ENCODE results near the gene SLC7A5.

GRCh38 chr16:87864331-87864989, 4.8 kb downstream of the SLC7A5 start:
- TF ChIP-seq EZH2 (conservative IDR thresholded peaks at IDR 0.05; ENCODE audit: low read depth, low read length) = no peak
- TF ChIP-seq, protein P1, sequence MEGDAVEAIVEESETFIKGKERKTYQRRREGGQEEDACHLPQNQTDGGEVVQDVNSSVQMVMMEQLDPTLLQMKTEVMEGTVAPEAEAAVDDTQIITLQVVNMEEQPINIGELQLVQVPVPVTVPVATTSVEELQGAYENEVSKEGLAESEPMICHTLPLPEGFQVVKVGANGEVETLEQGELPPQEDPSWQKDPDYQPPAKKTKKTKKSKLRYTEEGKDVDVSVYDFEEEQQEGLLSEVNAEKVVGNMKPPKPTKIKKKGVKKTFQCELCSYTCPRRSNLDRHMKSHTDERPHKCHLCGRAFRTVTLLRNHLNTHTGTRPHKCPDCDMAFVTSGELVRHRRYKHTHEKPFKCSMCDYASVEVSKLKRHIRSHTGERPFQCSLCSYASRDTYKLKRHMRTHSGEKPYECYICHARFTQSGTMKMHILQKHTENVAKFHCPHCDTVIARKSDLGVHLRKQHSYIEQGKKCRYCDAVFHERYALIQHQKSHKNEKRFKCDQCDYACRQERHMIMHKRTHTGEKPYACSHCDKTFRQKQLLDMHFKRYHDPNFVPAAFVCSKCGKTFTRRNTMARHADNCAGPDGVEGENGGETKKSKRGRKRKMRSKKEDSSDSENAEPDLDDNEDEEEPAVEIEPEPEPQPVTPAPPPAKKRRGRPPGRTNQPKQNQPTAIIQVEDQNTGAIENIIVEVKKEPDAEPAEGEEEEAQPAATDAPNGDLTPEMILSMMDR (CRISPR knock-in tag; IDR thresholded peaks at IDR 0.05) = no peak
- TF ChIP-seq KDM6A (CRISPR knock-in tag; IDR thresholded peaks at IDR 0.05; ENCODE audit: low read depth) = no peak
- TF ChIP-seq JUN (CRISPR knock-in tag; IDR thresholded peaks at IDR 0.05) = no peak
- TF ChIP-seq NR1H2 (CRISPR knock-in tag; IDR thresholded peaks at IDR 0.05; ENCODE audit: borderline replicate concordance, low read depth) = no peak
- no peak for TF ChIP-seq SUZ12 (IDR thresholded peaks at IDR 0.05; ENCODE audit: low read depth, low read length)
- no peak for TF ChIP-seq ZNF619 (CRISPR knock-in tag; IDR thresholded peaks at IDR 0.05)
- TF ChIP-seq JUNB (CRISPR knock-in tag; IDR thresholded peaks at IDR 0.05; ENCODE audit: borderline replicate concordance) = no peak
- TF ChIP-seq ZNF124 (CRISPR knock-in tag; IDR thresholded peaks at IDR 0.05) = no peak
- no peak for TF ChIP-seq NBN (conservative IDR thresholded peaks at IDR 0.05)
- no peak for TF ChIP-seq SP2 (CRISPR knock-in tag; IDR thresholded peaks at IDR 0.05)
- TF ChIP-seq BRD4 (CRISPR knock-in tag; IDR thresholded peaks at IDR 0.05) = no peak
